LHCN-M2 (cell line): ENCODE results near the gene AIMP1. TPM values are rescaled to one million over a fixed set of nuclear protein-coding genes. Genes with fewer than 3 reads are reported as not detected.

Experiments
- total RNA-seq: library from RNA; depleted of rRNA; stranded (reverse); fragments of >200 nt; gene quantifications from 2 replicates; pipeline ENCODE4 v1.2.3, GENCODE V29; 2014; rRNA removed

The AIMP1 gene
- total RNA-seq, 1 experiment from 2014 or later: 32.0 TPM

Other genes with a start within 250 kb of the AIMP1 start
- 30.1 and 35.6 TPM in 2 replicates for gene TBCK, start 341 bp upstream of the AIMP1 start, total RNA-seq
- not detected in 2 replicates for gene GIMD1, start 52.2 kb downstream of the AIMP1 start, total RNA-seq